ENCODE measurements around the gene CELF1. TPM values are rescaled to one million over a fixed set of nuclear protein-coding genes. Genes with fewer than 3 reads are reported as not detected.
"Not testable (repeated sequence)": the region's sequence is repeated elsewhere in the genome, so short reads cannot be mapped to it uniquely, and the experiment has no call there.

CELF1 gene
- total RNA-seq, 1 donor from 2014 or later, result 57.9 TPM

DNA sequence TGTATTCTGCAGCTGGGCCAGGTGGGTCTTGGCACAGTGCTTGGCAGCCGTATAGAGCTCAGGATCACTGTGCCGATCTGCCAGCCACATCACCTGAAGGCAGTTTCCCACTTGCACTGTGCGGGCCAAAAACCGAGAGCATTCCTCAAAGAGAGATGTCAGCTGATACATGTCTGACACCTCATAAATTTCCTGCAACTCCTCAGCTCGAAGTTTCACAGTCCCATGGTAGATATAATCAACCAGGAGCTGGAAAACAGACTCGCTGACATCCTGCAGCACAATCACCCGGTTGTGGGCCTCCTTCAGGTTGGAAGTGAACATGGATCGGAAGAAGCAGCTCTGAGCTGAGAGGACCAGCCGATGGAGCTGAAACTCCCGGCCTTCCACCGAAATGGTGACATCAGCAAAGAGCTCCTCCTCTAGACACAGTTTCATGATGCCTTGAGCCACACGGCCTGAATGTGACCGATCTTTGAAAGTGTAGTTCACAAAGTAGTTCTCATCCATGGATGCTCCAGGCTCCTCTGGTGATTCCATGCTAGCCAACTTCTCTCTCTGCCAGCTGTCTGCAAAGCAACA, 24.6 kb upstream of the CELF1 start:
- DNase-seq (ENCODE audit: low read depth in 2 of 2), result no peak

GRCh38 chr11:47573321-47573720, 20.4 kb upstream of the CELF1 start:
- no peak for DNase-seq (ENCODE audit: low read depth in 2 of 2)

DNA sequence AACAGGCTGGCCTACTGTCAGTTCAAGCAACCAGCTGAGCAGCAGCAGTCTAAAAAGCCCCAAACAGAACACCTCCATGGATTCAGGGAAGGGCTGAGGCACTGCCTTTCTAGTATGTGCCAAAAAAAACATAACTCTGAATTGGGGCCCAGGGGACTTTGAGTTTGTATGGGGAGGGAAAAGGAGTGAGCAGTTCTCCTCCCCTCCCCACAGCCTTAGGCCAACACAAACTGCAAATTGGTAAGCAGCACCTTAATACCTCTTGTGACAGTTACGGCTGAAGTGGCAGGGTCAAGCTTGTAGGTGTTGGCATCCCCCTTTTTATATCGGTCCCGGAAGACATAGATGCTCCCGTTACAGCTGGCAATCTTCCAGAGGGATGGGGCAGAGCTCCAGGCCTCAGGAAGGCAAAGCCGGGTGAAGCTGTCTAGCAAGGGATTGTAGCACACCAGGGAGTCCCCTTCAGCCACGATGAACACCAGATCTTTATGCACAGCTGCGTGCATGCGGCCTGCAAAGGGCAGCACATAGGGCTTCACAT, 19.9 kb upstream of the CELF1 start:
- no peak for DNase-seq (ENCODE audit: low read depth in 2 of 2)

GRCh38 chr11:47571895-47572294, 19.0 kb upstream of the CELF1 start:
- no peak for DNase-seq (ENCODE audit: low read depth in 2 of 2)

DNA sequence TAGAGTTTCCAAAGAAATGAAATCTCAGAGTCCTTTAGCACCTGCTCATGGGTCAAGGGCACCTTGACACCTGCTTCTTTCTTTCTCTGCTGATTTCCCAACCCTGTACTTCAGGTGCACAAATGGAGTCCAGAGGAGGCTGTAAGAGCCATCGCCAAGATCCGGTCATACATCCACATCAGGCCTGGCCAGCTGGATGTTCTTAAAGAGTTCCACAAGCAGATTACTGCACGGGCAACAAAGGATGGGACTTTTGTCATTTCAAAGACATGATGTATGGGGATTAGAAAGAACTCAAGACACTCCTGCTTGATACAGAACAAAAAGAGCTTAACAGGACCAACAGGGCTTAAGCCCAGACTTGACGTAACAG, 18.4 kb upstream of the CELF1 start:
- no peak for DNase-seq (ENCODE audit: low read depth in 2 of 2)

DNA sequence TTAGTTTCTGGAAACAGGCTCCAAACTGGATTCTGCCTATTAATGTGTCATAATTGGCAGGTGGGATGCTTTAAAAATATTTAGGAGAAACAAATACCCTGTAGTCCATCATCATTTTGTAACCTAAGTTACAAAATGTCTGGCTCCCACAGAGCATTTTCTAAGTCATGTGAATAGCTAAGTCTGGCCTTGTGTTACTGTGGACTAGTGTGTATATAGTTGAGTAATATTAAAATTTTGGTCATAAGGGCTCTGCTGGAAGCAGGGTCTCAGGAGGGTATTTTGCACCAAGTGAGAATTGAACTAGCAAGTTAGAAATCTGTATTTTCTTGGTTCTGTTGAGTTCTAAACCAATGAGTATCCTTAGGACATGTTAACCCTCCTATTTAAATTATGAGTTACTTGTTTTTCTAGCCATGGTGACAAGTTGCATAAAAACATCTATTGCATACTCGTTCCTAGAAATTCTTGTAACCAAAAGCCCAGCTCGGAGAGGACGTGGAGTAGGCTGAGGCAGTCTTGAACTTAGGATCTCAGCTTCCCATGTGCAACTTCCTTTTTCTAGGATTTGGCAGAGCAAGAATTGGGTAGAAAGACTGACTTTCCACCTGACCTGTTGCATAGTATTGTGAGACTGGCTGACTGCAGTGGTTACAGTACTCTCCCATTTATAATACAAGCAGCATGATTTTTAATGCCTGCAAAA, 17.9 kb upstream of the CELF1 start:
- DNase-seq (ENCODE audit: low read depth in 2 of 2), result no peak

GRCh38 chr11:47569646-47570045, 16.7 kb upstream of the CELF1 start:
- DNase-seq (ENCODE audit: low read depth in 2 of 2), result no peak

DNA sequence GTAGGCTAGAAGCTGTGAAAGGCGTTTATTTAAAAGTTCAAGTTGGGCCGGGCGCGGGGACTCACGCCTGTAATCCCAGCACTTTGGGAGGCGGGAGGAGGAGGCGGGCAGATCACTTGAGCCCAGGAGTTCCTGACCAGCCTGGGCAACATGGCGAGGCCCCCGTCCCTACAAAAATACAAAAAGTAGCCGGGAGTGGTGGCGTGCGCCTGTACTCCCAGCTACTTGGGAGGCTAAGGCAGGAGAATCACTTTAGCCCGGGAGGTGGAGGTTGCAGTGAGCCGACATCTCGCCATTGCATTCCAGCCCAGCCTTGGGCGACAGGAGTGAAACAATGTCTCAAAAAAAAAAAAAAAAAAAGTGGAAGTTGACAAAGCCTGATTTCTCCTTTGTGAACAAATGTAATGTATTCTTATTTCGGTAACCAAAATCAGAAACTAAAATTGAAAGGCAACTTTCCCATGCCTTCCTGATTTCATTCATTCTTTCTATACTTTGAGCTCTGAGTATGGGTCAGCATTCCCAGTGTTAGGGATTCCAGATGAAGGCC, 13.3 kb upstream of the CELF1 start:
- peak in 1 of 2 donors; percentile 19 for DNase-seq (ENCODE audit: low read depth in 2 of 2)

DNA sequence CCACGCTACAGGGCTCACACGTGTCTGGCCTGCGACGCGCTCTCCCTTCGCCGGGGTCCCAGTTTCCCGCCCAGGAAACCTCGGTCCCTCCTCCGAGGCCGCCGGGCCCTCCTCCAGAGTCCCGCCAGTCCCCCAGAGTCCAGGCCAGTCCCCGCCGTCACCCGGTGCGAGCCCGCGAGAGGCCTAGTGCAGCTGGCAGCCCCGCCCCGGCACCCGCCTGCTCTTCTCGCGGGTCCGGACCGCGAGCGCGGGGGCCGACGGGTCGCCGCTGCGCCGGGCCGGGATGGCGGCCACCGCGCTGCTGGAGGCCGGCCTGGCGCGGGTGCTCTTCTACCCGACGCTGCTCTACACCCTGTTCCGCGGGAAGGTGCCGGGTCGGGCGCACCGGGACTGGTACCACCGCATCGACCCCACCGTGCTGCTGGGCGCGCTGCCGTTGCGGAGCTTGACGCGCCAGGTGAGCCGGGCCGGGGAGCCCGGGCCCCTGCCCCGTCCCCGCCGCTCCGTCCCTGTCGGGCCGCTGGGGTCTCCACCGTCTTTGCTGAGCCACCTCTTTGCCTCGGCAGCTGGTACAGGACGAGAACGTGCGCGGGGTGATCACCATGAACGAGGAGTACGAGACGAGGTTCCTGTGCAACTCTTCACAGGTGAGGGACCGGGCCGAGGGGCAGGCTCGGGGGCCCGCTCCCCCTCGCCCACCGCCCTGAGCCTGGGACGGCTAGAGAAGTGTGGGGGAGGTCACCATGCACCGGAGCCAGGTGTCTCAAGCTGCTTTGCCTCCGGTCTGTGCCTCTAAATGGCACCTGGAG, 12.6 kb upstream of the CELF1 start, which contains the start of gene PTPMT1:
Gene PTPMT1 (plus strand): TSS at position 260 of the 809 bp plus-strand sequence. CDS start 24 bp downstream, at position 284.
- DNase-seq (ENCODE audit: low read depth in 2 of 2), result peak; percentile 36 to 77

GRCh38 chr11:47564933-47565339, 12.0 kb upstream of the CELF1 start:
- no peak for DNase-seq (ENCODE audit: low read depth in 2 of 2)

GRCh38 chr11:47564366-47564765, 11.4 kb upstream of the CELF1 start:
- not testable (repeated sequence) for DNase-seq (ENCODE audit: low read depth in 2 of 2)

DNA sequence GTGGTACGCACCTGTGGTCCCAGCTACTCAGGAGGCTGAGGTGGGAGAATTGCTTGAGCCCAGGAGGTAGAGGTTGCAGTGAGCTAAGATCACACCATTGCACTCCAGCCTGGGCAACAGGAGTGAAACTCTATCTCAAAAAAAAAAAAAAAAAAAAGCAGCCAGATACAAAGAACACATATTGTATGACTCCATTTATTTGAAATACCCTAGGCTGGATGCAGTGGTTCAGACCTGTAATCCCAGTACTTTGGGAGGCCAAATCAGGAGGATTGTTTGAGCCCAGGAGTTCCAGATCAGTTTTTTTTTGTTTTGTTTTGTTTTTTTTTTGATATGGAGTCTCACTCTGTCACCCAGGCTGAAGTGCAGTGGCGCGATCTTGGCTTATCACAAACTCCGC, 9.5 kb upstream of the CELF1 start:
- DNase-seq (ENCODE audit: low read depth in 2 of 2), result not testable (repeated sequence)

DNA sequence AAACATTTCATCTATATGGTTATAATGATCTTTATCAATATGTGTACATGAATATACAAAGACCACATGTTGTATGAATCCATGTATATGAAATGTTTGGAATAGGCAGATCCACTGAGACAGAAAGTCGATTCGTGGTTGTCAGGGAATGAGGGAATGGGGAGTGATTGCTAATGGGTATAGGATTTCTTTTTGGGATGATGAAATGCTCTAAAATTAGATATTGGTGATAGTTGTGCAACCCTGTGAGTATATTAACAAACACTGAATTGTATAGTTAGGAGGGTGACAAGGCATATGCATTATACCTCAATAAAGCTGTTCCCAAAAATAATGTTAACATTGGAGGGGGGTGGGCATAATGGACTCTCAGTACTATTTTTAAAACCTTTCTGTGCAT, 7.5 kb upstream of the CELF1 start:
- no peak for DNase-seq (ENCODE audit: low read depth in 2 of 2)

DNA sequence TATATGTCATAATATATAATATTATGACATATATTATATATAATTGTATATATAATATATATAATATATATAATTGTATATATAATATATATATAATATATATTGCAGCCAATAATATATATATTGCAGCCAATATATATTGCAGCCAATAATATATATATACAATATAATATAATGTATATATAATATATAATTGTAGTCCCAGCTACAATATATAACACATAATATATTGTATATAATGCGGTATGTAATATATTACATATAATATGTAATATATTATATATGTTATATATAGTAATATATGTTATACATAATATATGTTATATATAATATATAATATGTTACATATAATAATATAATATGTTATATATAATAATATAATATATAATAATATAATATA, 5.8 kb upstream of the CELF1 start:
- DNase-seq (ENCODE audit: low read depth in 2 of 2), result no peak

DNA sequence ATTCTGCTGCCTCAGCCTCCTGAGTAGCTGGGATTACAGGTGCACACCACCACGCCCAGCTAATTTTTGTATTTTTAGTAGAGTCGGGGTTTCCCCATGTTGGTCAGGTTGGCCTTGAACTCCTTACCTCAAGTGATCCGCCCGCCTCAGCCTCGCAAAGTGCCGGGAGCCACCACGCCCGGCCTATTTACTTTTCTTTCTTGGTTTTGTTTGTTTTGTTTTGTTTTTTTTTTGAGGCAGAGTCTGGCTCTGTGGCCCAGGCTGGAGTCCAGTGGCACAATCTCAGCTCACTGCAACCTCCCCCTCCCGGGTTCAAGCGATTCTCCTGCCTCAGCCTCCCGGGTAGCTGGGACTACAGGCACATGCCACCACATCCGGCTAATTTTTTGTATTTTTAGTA, 4.1 kb upstream of the CELF1 start:
- not testable (repeated sequence) for DNase-seq (ENCODE audit: low read depth in 2 of 2)

GRCh38 chr11:47553406-47553743, 443 bp upstream of the CELF1 start:
- DNase-seq (ENCODE audit: low read depth in 2 of 2), result peak in 1 of 2 donors; percentile 51

DNA sequence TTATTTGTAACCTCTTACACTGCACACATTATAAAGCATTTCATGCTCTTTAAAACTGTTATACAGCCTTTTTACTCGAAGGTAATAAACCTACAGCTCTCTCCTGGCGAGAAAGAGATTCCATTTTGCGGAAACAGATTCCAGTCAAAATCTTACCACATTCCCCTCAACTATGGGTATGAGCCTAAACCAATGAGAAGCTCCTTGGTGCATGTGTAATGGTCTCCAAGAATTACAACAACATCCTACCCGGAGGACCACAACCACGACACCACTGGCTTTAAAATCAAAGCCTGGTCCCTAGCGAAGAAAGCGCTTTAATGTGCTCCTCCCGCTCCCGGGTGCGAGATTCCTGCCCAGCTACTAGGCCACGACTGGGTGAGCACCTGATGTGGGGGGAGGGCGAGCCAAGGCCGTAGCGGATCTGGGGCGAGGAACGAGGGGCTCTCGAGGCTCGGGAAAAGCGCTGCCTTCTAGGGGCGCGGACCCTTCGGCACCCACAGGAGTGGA, 821 bp downstream of the CELF1 start:
- peak in 1 of 2 donors; percentile 36 for DNase-seq (ENCODE audit: low read depth in 2 of 2)

DNA sequence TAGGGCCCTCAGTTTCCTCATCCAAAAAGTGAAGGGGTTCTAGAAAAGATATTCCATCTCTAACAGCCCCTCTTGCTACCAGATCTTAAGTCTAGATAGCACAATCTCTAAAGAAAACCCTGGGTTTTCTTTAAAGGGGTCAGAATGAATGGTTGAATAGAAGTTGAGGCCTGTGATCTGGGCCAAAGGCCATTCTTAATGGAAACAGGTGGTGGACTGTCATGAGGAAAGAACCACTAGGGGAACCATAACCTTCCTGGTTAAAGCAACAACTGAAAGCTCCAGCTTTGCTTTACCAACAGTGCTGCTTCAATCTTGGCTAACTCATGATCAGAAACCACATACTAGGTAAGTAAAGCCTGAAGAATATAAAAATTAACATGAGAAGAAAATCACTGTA, 1.8 kb downstream of the CELF1 start:
- peak; percentile 22 to 47 for DNase-seq (ENCODE audit: low read depth in 2 of 2)

- no peak for DNase-seq (ENCODE audit: low read depth in 2 of 2)
Measured at GRCh38 chr11:47550288-47551047, 2.5 kb downstream of the CELF1 start.

DNA sequence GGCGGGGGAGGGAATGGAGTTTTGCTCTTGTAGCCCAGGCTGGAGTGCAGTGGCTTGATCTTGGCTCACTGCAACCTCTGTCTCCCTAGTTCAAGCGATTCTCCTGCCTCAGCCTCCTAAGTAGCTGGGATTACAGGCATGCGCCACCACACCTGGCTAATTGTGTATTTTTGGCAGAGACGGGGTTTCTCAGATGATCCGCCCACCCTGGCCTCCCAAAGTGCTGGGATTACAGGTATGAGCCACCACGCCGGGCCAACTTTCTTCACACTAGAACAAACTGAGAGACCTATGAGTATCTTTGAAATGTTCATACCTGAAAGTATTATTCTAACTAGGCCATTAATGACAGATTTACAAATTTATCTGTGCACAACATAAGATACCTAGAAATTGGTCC, 6.7 kb downstream of the CELF1 start:
- not testable (repeated sequence) for DNase-seq (ENCODE audit: low read depth in 2 of 2)

DNA sequence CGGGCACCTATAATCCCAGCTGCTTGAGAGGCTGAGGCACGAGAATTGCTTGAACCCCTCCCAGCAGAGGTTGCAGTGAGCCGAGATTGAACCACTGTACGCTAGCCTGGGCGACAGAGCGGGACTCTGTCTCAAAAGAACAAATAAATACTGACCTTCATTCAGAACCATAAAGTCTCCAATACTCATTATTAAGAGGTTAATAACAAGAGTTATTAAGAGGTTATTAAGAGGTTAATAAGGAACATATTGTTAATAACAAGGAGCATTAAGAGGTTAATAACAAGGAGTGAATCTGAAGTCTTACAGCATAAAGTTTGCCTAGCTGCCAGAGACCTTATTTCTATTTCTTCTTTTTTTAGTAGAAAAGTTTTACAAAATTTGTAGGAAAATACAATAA, 7.6 kb downstream of the CELF1 start:
- no peak for DNase-seq (ENCODE audit: low read depth in 2 of 2)
